ENCODE measurements around the gene CFAP46.
"Not testable (repeated sequence)": the region's sequence is repeated elsewhere in the genome, so short reads cannot be mapped to it uniquely, and the experiment has no call there.

CFAP46 gene

DNA sequence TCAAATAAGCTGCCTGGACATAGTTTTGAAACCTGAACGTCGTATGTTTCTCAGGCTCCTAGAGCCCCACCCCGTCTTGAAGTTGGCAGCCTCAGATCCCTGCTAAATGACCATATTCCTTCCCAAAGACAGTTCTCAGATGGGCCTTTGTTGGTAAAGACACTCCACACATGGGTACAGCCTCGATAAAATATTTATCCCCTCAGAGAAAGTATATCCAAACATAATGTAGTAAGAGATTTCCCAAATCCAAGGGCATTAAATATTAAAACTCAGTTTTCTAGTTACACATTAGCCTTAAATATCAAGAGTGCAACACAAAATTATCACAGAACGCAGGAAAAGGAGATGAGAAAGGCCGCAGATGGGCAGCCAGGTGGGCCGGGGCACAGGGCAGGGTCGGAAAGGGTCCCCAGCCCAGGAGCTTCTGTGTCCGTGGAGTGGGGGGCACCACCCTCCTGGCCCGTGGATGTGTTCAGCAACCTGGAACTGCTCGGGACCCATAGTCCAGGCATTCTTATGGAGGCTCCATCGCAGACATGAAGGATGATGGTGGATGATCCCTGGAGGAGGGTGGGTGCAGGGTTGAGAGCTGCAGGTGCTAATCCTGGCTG lies 1.5 kb upstream of the CFAP46 start:
- no peak for DNase-seq

DNA sequence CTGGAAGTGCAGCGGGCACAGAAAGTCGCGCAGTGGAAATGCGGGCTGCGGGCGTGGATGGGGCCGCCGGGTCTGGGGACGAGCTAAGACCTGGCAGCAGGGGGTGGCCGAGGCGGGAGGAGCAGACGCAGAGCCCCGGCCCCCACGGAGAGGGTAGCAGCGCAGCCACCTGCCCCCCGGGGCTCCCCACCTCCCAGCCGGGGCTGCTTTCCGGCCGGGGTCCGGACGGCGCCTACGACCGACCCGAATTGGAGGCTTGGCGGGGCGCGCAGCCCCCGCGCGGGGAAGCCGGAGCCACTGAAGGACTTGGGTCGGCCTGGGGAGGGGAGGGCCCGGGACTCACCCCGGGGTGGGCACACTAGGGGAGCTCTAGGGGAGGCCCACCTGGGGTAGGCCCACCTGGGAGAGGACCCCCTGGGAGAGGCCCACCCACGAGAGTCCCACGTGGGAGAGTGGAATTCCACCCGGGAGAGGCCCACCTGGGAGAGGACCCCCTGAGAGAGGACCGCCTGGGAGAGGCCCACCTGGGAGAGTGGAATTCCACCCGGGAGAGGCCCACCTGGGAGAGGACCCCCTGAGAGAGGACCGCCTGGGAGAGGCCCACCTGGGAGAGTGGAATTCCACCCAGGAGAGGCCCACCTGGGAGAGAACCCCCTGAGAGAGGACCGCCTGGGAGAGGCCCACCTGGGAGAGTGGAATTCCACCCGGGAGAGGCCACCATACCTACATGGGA lies 854 bp upstream of the CFAP46 start:
- DNase-seq = no peak

DNA sequence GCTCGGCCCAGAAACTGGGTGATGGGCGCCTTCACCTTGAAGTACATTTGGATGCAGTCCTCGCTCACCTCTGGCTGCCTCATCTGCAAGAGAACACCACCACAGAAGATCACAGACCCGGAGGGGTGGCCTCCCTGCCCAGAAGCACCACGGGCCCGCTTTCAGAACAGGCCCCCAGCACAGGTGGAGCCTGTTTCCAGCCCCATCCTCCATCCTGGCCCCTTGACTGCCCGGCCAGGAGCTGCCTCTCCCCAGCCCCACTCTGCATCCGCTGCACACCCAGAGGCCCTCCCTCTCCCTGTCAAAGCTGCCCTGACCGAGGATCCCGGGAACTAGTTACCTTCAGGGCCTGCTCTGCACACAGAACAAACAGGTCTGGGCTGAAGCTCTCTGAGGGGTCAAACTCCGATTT lies 724 bp downstream of the CFAP46 start:
- no peak for DNase-seq

DNA sequence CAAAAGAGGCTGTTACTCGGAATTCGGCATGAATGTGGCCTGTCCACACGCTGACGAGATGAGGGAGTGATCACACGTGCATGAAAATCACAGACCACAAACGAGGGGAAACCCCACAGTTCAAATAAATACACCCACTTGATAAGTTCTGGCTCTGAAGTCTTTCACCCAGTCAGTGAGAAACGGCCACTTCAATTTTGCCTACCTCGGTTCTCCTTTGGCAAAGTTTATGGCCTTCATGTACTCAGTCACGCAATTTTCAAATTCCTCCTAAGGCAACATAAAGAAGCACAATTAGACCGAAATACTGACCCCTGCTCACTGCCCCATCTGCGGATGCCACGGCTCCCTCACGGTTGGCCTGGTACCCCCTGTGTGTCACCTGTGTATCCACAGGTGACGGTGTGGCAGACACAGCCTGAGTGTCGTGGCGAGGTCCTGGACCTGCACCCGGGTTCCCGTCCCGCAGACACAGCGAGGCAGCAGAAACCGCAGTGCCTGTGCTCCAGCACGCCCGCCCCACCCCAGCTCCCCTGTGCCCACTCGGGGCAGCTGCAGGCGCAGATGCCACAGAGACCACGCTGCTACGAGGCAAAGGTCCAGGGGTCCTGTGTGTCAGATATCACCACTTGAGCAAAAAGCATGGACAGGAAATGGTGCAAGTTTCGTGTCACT lies 1.4 kb downstream of the CFAP46 start:
- DNase-seq = no peak

DNA sequence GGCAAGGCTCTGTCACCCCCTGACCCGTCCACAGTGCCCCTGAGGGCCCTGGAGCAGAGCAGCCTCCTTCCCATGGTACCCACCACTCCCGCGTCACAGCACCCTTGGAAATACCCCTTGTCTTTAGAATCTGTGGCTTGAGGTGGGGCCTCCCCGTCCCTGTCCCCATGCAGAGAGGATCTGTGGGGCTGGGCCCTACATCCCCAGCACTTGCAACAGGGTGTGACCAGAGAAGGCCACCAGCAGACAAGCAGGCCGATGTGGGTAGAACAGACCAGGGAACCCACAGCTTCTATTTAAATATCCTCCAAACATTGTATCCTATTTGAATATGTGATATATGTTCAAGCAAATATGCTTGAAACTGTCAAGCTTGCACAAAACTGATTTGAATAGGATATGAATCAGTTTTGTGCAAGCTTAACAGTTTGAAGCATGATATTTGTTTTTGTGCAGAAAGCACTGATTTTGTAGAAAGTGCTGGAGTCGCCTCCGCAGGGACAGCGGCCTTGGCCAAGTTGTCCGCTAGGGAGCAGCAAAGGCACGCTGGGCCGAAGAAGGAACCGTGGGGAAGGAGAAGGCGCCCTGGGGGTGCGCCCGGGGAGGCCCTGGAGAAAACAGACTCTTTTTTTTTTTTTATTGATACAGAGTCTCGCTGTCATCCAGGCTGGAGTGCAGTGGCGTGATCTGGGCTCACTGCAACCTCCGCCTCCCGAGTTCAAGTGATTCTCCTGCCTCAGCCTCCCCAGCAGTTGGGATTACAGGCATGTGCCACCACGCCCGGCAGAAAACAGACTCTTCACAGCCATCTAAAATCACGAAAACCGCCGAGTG lies 2.2 kb downstream of the CFAP46 start:
- no peak for DNase-seq

DNA sequence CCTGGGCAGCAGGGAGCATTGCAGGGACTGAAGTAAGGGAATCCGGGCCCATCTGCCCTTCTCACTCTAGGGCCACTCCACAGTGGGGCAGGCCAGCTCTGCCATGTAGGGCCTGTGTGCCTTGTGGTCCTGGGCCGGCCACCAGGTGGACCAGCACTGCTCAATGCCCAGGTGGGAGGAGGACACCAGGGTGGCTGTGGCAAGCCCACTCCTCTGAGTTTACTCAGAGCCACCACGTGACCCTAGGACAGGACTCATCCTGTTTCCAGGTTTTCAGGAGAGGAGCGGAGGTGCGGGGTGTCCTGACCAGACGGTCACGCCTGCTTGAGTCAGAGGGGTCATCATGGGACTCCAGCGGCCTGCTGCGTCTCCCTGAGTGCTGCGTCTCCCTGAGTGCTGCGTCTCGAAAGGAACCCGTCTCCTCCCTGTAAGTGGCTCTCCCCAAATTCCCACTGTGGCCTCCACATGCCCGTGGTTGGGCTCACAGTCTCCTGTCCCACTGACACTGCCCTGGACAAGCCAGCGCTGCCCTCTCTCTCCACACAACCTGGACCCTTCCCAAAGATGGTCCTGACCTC lies 2.9 kb downstream of the CFAP46 start:
- no peak for DNase-seq

DNA sequence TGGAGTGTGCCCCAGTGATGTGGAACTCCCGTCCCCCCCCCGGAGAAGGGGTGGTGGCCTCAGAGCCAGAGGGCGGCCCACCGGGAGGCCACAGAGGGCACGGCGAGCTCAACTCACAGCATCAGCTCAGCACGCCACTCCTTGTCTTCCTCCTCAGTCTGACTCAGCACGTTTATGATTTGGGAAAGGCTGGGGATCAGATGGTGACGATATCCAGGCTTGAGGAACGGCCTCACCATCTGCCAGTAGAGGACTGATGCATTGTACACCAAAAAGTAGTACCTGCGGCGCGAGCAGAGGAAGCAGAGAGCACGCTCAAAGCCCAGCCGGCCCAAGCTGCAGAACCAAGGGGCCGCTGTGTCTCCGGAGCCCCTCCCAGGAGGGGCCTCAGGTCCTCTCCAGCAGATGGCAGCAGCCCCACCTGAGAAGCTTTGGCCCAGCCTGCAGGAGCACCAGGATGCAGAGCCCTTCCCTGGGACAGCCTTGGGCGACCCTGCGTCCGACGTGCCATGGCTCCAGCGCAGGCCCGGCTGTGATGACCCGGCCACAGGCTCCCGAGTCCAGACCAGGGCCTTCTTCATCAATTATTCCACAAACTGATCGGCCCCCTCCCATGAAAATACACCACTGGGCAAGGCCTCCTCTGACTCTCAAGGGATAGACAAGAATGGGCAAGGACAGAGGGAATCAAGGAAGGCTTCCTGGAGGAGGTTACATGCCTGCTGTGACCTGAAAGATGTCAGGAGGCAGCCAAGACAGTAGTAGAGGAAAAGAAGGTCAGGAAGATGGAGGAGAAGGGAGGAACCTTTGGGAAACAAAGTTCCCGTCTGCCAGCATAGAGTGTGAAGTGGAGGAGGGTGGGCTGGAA lies 3.7 kb downstream of the CFAP46 start:
- no peak for DNase-seq

DNA sequence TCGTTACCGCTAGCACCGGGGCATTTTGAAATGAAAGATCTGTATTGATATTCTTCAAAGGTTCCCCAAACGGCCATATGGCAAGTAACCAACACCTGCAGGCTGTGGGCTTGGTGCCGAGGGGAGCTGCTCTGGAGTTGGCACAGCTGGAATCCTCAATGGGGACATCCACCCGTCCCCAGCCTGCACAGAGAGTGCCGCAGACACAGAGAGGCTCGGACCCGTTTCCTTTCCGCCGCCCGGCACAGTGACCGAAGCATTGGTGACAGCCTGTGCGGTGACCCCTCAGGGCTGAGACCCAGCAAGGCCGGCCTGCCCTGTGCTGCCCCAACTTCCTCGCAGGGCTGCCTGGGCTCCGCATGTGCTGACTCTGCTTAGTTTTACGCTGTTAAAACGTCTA lies 4.5 kb downstream of the CFAP46 start:
- no peak for DNase-seq

DNA sequence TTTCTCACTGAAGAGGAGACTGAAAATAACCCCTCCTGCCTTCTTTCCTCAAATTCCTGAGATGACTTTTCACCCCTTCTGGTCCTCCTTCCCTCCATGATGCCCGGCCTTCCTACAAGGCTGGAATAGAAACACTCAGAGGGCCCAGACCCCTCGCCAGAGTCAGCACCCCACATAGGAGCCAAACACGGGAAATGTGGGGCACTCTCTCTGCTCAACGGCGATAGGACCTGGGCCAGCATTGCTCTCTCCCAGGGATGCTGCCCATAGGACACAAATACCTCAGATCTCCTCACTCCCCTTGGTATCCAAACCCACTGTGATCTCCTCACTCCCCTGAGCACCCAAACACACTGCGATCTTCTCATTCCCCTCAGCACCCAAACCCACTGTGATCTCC lies 7.4 kb downstream of the CFAP46 start:
- DNase-seq = no peak

DNA sequence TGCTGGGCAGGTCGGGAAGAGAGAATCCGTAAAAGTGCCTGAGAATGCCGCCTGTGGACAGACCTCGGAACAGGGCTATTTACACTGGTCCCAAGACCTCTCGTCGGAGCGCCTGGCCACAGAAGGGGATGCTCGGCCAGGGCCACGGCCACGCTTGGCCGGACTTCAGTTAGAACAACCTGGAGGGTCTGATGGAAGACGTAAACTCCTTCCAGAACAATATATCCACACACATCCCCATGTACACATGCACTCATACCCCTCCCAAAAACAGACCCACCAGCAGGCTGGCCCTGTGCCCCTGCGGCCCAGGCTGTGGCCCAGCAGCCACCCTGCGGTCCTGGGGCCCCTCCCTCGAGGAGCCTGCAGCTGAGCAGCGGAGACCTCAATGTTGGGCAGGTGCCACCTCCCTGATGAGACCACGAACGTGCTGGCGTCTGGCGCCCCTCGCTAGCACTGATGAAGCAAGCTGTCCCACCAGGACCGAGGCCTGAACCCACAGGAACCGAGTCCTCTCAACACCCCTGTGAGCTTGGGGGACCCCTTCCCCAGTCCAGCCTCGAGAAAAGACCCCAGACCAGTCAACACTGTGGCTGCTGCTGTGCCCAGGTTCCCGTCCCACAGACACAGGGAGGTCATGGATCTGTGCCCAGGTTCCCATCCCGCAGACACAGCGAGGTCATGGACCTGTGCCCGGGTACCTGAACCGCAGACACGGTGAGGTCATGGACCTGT lies 8.9 kb downstream of the CFAP46 start:
- DNase-seq = no peak

DNA sequence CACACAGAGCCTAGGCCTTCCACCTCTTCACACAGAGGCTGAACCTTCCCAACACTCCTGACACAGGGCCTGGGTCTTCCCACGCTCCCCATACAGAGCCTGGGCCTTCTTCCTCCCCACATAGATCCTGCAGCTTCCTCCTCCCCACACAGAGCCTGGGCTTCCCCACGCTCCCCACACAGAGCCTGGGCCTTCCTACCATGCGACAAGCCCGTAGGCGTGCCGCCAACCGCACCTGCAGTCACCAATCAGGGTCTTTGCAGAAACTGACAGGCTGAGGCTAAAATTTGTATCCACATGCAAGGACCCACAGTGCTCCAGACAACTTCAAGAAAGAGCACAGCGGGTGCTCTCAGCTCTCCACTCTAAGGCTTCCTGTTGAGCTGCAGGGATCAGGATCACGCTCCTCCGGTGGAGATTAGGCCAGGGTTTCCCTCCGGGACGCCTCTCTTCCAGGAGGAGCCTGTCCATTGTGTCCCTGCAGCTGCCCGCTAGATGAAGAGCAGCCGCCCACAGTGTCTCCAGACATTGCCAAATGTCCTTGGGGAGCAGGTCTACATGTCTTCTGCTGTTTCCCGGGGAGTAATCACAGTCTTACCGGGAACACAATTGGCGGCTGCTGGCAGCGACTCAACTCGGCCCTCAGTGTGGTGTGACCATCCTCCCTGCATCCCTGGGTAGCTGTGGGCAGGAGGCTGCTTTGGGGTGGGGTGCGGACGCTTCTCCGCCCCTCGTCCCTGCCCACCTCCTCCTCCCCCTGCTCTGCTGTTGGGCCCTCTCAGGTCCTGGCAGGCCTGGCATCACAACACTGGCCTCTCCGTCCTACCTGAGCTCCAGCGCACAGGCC lies 9.7 kb downstream of the CFAP46 start:
- no peak for DNase-seq

DNA sequence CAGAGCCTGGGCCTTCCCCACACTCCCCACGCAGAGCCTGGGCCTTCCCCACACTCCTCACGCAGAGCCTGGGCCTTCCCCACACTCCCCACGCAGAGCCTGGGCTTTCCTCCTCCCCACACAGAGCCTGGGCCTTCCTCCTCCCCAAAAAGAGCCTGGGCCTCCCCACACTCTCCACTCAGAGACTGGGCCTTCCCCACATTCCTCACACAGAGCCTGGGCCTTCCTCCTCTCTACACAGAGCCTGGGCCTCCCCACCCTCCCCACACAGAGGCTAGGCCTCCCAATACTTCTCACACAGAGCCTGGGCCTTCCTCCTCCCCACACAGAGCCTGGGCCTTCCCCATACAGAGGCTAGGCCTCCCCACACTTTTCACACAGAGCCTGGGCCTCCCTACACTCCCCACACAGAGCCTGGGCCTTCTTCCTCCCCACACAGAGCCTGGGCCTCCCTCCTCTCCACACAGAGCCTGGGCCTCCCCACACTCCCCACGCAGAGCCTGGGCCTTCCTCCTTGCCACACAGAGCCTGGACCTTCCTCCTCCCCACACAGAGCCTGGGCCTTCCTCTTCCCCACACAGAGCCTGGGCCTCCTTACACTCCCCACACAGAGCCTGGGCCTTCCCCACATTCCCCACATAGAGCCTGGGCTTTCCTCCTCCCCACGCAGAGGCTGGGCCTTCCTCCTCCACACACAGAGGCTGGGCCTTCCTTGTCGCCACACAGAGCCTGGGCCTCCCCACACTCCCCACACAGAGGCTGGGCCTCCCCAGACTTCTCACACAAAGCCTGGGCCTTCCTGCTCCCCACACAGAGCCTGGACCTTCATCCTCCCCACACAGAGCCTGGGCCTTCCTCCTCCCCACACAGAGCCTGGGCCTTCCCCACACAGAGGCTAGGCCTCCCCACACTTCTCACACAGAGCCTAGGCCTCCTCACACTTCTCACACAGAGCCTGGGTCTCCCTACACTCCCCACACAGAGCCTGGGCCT lies 10.8 kb downstream of the CFAP46 start:
- DNase-seq = not testable (repeated sequence)

DNA sequence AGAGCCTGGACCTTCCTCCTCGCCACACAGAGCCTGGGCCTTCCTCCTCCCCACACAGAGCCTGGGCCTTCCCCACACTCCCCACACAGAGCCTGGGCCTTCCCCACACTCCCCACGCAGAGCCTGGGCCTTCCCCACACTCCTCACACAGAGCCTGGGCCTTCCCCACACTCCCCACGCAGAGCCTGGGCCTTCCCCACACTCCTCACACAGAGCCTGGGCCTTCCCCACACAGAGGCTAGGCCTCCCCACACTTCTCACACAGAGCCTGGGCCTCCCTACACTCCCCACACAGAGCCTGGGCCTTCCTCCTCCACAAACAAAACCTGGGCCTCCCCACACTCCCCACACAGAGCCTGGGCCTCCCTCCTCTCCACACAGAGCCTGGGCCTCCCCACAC lies 11.7 kb downstream of the CFAP46 start:
- DNase-seq = not testable (repeated sequence)

DNA sequence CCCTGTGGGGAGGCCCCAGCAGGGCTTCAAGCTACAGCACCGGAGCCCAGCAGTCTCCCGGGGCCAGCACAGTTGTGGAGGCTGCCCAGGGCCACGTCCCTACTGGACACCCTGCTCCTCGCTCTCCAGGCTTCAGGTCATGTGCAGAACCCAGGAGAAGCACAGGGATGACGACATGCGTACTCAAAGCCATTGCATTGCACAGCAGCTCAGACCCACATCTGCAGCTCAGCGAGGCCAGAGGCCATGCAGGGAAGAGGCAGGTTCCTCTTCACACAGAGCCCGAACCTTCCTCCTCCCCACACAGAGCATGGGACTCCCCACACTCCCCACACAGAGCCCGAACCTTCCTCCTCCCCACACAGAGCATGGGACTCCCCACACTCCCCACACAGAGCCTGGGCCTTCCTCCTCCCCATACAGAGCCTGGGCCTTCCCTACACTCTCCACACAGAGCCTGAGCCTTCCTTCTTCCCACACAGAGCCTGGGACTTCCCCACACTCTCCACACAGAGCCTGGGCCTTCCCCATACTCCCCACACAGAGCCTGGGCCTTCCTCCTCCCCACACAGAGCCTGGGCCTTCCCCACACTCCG lies 12.3 kb downstream of the CFAP46 start:
- DNase-seq = no peak

DNA sequence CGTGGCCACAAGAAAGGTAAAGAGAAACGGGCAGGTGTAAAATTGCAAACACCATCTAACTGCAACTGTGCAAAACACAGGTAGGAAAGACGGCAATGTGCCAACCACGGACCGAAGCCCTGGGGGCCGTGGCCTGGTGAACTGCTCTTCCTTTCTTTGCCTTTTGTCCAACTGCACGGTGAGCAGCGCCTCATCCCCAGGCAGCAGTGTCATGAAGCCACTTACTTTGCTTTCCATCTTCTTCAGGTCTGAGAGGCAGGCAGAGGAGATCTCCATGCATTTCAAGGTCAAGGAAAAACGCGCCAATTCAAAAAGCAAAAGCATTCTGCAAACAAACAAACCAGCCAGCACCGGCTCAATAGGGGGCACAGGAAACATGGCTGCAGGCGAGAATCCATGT lies 12.9 kb downstream of the CFAP46 start:
- DNase-seq = no peak

DNA sequence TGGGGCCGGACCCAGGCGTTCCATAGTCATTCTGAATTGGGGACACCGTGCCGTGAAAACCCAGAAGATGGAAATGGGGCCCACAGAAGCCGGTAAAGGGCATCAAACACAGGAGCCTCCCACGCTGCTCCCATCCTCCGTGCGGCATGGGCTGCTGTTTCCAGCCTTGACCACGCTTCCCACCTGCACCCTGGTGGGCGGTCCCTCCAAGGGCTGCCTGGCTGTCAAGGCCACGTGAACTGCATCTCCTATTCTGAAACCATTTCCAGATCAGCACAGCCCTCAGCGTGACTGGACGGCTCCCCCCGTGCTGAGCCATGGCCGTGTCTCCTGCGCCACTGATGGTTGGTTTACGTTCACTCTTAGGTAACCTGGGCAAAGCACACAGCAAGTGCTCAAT lies 14.1 kb downstream of the CFAP46 start:
- no peak for DNase-seq

DNA sequence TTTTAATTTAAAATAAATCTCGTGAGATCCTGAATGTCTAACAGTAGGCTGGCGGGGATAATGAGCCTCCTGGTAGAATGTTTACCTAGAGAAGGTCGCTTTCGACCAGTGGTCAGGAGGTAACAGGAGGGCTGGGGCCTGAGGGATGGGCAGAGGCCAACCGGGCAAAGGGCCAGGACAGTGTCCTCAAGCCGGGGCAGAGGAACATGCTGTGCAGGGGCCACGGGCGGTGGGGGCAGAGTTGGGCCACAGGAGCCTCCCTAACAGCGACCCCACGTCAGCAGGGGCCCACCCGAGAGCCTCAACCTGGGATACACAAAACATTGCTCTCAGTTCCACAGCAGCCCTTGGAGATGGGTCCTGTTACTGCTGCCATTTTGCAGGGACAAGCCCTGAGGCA lies 14.5 kb downstream of the CFAP46 start:
- no peak for DNase-seq

DNA sequence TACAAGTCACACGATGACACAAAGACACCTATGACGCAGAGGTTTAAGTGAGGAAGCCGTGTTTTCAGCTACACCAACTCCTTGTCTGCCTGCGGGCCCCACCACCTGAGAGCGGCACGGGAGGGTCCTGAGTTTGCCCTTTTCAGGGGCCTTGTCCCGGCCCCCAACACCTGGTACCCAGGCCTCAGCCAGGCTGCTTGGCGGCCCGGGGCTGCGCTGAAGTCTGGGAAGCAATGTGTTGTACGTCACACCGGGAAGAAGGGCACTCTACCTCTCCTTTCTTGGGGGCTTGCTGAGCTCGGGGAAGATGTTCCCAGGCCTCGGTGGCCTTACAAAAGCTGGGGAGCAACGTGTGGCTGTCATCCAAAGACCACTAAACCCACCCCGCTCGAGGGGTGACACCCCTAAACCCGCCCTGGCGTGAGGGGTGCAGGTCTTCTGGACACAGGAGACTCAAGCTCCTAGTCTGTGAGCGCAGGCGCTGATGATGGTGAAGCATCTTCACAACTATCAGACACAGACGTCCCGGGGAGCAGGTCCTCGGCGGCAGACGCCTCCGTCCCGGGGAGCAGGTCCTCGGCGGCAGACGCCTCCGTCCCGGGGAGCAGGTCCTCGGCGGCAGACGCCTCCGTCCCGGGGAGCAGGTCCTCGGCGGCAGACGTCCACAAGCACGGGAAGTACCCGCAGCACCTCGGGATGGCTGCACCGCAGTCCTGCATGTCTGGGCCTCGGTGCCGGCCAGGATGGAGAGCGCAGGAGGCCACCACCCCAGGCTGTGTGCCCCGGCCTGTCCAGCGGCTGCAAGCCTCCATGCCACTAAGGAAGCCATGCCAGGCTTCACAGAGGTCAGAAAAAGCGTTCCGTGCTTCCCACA lies 15.4 kb downstream of the CFAP46 start:
- no peak for DNase-seq
